Loucy (cell line): ENCODE results near the gene VWF.

Source experiments
- EZH2phosphoT487 ChIP-seq: fragments of 200-600 bp; IDR thresholded peaks from 2 replicates; pipeline ENCODE4 v1.6.1; 2018; ENCODE audit warnings: antibody characterized with exemption, mild to moderate bottlenecking, moderate library complexity, borderline replicate concordance
- TF ChIP-seq, protein P1 (sequence below): fragments of 200-600 bp; sonication (generic); conservative IDR thresholded peaks from 2 replicates; pipeline ENCODE4 v1.5.1; 2014; ENCODE audit warnings: mild to moderate bottlenecking, antibody characterized with exemption, low read length

DNA sequence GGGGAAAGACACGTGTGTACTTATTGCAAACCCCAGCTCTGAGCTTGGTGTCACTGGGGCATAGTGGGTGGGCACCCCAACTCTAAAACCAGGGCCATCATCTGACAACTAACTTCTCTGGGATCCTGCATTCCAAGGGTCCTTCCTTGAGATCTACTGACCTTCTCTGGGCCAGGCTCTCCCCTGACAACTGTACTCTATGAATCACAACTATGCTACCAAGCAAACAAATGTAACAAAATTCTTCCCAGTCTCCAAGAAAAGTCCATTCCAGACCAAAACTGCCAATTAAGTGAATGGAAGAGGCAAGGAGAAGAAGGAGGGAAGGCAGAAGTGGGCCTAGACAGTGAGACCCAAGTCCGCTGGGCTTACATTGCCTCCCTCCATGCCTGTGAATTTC, 38.2 kb downstream of the VWF start:
- TF ChIP-seq, protein P1, sequence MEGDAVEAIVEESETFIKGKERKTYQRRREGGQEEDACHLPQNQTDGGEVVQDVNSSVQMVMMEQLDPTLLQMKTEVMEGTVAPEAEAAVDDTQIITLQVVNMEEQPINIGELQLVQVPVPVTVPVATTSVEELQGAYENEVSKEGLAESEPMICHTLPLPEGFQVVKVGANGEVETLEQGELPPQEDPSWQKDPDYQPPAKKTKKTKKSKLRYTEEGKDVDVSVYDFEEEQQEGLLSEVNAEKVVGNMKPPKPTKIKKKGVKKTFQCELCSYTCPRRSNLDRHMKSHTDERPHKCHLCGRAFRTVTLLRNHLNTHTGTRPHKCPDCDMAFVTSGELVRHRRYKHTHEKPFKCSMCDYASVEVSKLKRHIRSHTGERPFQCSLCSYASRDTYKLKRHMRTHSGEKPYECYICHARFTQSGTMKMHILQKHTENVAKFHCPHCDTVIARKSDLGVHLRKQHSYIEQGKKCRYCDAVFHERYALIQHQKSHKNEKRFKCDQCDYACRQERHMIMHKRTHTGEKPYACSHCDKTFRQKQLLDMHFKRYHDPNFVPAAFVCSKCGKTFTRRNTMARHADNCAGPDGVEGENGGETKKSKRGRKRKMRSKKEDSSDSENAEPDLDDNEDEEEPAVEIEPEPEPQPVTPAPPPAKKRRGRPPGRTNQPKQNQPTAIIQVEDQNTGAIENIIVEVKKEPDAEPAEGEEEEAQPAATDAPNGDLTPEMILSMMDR: no peak
- no peak for TF ChIP-seq EZH2phosphoT487
